ENCODE measurements around the gene WWTR1. TPM values are rescaled to one million over a fixed set of nuclear protein-coding genes. Genes with fewer than 3 reads are reported as not detected.

The WWTR1 gene
- total RNA-seq, 1 experiment from 2014 or later, result 73.5 TPM

GRCh38 chr3:149678351-149678950 lies 20.6 kb upstream of the WWTR1 start:
- POLR2A ChIA-PET (ENCODE audit: unreplicated experiment), result interaction anchor here (0.5 kb wide), 1 partner anchor 20 kb away, joined by 5 read pairs; no protein-coding TSS in a partner anchor
- intact Hi-C loops (cut with micrococcal nuclease; ENCODE audit: unreplicated experiment), result no loop called here
- Histone ChIP-seq H3K4me3 (no peak overlapping the region), H3K36me3 (ENCODE audit: low read depth) (no peaks in the 10 kb centered on the region), H2AFZ (no peak overlapping the region), H3K9me3 (ENCODE audit: insufficient read depth, low read depth) (no peaks in the 10 kb centered on the region; the same call in 1 of the 2 replicates), H4K20me1 (ENCODE audit: insufficient read depth) (no peaks in the 10 kb centered on the region), H3K9me2 (ENCODE audit: insufficient read depth) (no peaks in the 10 kb centered on the region), H3K27me3 (ENCODE audit: insufficient read depth, low read depth) (no peaks in the 10 kb centered on the region), H3F3A (ENCODE audit: insufficient read depth, low read depth) (peaks cover 12% of the 10 kb centered on the region), H3K4me2 (peak overlapping the region; percentile 37; the same call in 1 of the 2 replicates), H3K27ac (peak overlapping the region; percentile 45; the same call in 1 of the 2 replicates), H3K4me1 (replicated peaks; ENCODE audit: insufficient read depth) (peaks cover 17% of the 10 kb centered on the region), H3K79me2 (ENCODE audit: low read depth) (no peaks in the 10 kb centered on the region)
- CTCF ChIA-PET, result no interaction called here
- BruUV-seq (replicated peaks), result no TSS peak
- DNase-seq, result peak; percentile 87 to 94
- TF ChIP-seq EZH2 (IDR thresholded peaks at IDR 0.05; ENCODE audit: low read depth), result no peak
- TF ChIP-seq, protein P1, sequence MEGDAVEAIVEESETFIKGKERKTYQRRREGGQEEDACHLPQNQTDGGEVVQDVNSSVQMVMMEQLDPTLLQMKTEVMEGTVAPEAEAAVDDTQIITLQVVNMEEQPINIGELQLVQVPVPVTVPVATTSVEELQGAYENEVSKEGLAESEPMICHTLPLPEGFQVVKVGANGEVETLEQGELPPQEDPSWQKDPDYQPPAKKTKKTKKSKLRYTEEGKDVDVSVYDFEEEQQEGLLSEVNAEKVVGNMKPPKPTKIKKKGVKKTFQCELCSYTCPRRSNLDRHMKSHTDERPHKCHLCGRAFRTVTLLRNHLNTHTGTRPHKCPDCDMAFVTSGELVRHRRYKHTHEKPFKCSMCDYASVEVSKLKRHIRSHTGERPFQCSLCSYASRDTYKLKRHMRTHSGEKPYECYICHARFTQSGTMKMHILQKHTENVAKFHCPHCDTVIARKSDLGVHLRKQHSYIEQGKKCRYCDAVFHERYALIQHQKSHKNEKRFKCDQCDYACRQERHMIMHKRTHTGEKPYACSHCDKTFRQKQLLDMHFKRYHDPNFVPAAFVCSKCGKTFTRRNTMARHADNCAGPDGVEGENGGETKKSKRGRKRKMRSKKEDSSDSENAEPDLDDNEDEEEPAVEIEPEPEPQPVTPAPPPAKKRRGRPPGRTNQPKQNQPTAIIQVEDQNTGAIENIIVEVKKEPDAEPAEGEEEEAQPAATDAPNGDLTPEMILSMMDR (conservative IDR thresholded peaks at IDR 0.05), result no peak

- no peak overlapping the region for H3K27ac ChIP-seq
- H4K20me1 ChIP-seq (ENCODE audit: insufficient read depth), result no peaks in the 10 kb centered on the region
- no peak for DNase-seq
- no peaks in the 10 kb centered on the region for H3K79me2 ChIP-seq (ENCODE audit: low read depth)
- H3K27me3 ChIP-seq (ENCODE audit: insufficient read depth, low read depth), result no peaks in the 10 kb centered on the region
- intact Hi-C loops (cut with micrococcal nuclease; ENCODE audit: unreplicated experiment), result no loop called here
- H3K9me2 ChIP-seq (ENCODE audit: insufficient read depth), result no peaks in the 10 kb centered on the region
- H3K9me3 ChIP-seq (ENCODE audit: insufficient read depth, low read depth), result no peaks in the 10 kb centered on the region; the same call in 1 of the 2 replicates
- no TSS peak for BruUV-seq (replicated peaks)
- CTCF ChIA-PET, result no interaction called here
- H3F3A ChIP-seq (ENCODE audit: insufficient read depth, low read depth), result peaks cover 6% of the 10 kb centered on the region
- H2AFZ ChIP-seq, result no peak overlapping the region
- no peaks in the 10 kb centered on the region for H3K36me3 ChIP-seq (ENCODE audit: low read depth)
- H3K4me1 ChIP-seq (replicated peaks; ENCODE audit: insufficient read depth), result peaks cover 7% of the 10 kb centered on the region
- no peak overlapping the region for H3K4me2 ChIP-seq
- H3K4me3 ChIP-seq, result no peak overlapping the region
- no peak for TF ChIP-seq EZH2 (IDR thresholded peaks at IDR 0.05; ENCODE audit: low read depth)
- TF ChIP-seq, protein P1 (conservative IDR thresholded peaks at IDR 0.05), result no peak
- POLR2A ChIA-PET (ENCODE audit: unreplicated experiment), result interaction anchor here (0.6 kb wide), 1 partner anchor 16 kb away, joined by 8 read pairs; no protein-coding TSS in a partner anchor
These were observed 15.6 kb upstream of the WWTR1 start for GRCh38 chr3:149673393-149673792.

GRCh38 chr3:149670742-149671492 lies 13.1 kb upstream of the WWTR1 start:
- Histone ChIP-seq H3K9me2 (ENCODE audit: insufficient read depth) (no peaks in the 10 kb centered on the region), H3K4me3 (no peak overlapping the region), H3K36me3 (ENCODE audit: low read depth) (no peaks in the 10 kb centered on the region), H3K4me2 (no peak overlapping the region), H3F3A (ENCODE audit: insufficient read depth, low read depth) (no peaks in the 10 kb centered on the region), H4K20me1 (ENCODE audit: insufficient read depth) (no peaks in the 10 kb centered on the region), H3K27ac (no peak overlapping the region), H3K4me1 (replicated peaks; ENCODE audit: insufficient read depth) (no peaks in the 10 kb centered on the region), H3K27me3 (ENCODE audit: insufficient read depth, low read depth) (no peaks in the 10 kb centered on the region), H3K79me2 (ENCODE audit: low read depth) (no peaks in the 10 kb centered on the region), H3K9me3 (ENCODE audit: insufficient read depth, low read depth) (no peaks in the 10 kb centered on the region), H2AFZ (0 out of 2 replicates have a peak overlapping the region, but pooled peaks have one; percentile 11)
- ChIA-PET POLR2A (ENCODE audit: unreplicated experiment) (no interaction called here), CTCF (interaction anchor here (0.5 kb wide), 1 partner anchor 9 kb away, joined by 6 read pairs; no protein-coding TSS in a partner anchor)
- intact Hi-C loops (cut with micrococcal nuclease; ENCODE audit: unreplicated experiment), result no loop called here
- no TSS peak for BruUV-seq (replicated peaks)
- no peak for DNase-seq
- no peak for TF ChIP-seq EZH2 (IDR thresholded peaks at IDR 0.05; ENCODE audit: low read depth)
- TF ChIP-seq, protein P1 (conservative IDR thresholded peaks at IDR 0.05), result no peak
